Uterus (tissue), 4 donors: ENCODE measurements around the gene LPP. TPM values are rescaled to one million over a fixed set of nuclear protein-coding genes. Genes with fewer than 3 reads are reported as not detected.

ENCODE experiments used
- DNase-seq, 2 donors: peaks; one replicate each; pipeline ENCODE4 v3.0.0-alpha.2; 2019 to 2020
- H3K27ac ChIP-seq, 2 donors: fragments of 200-600 bp; sonication (generic); 1 replicate in 1 of 2; 2 replicates in 1 of 2; pipeline ENCODE4 v1.5.1; 2016 to 2018
- H3K27me3 ChIP-seq, 2 donors: fragments of 200-600 bp; sonication (generic); one replicate each; pipeline ENCODE4 v1.5.1; 2018 to 2019; ENCODE audit warnings: control low read depth in 1 of 2
- H3K36me3 ChIP-seq, 2 donors: fragments of 200-600 bp; sonication (generic); one replicate each; pipeline ENCODE4 v1.5.1; 2019; ENCODE audit warnings: control low read depth in 1 of 2
- H3K4me1 ChIP-seq, 2 donors: fragments of 200-600 bp; sonication (generic); one replicate each; pipeline ENCODE4 v1.5.1; 2018 to 2019; ENCODE audit warnings: control low read depth in 1 of 2
- H3K4me3 ChIP-seq, 2 donors: fragments of 200-600 bp; sonication (generic); 1 replicate in 1 of 2; 2 replicates in 1 of 2; pipeline ENCODE4 v1.5.1; 2018 to 2019; ENCODE audit warnings: mild to moderate bottlenecking in 1 of 2
- H3K9me3 ChIP-seq, 2 donors: fragments of 200-600 bp; sonication (generic); one replicate each; pipeline ENCODE4 v1.5.1; 2019; ENCODE audit warnings: control low read depth in 1 of 2
- POLR2A ChIP-seq, 2 donors: fragments of 450-650 bp; IDR thresholded peaks; one replicate each; pipeline ENCODE4 v1.6.1; 2016; ENCODE audit warnings: antibody characterized with exemption in 2 of 2, mild to moderate bottlenecking in 1 of 2, moderate library complexity in 1 of 2
- intact Hi-C: fragments of 100-400 bp; cut with DNase I; formaldehyde crosslinking; loops from one replicate; pipeline ENCODE4 v1.15.1; 2023; ENCODE audit warnings: low total_unique reads
- total RNA-seq, 4 donors: library from RNA; depleted of rRNA in 3 of 4; stranded (reverse); fragments of >200 nt in 3 of 4; gene quantifications; one replicate each; pipeline versions ENCODE4 v1.1.0 to v1.2.4, GENCODE V29; 2014 to 2023
- TF ChIP-seq, protein P1 (sequence below), 4 experiments: fragments of 200-600 bp in 2 of 4; fragments of 450-650 bp in 2 of 4; sonication (generic) in 2 of 4; IDR thresholded peaks; one replicate each; pipeline ENCODE4 v1.5.1; 2016 to 2019; ENCODE audit warnings: antibody characterized with exemption in 4 of 4, mild to moderate bottlenecking in 2 of 4, moderate library complexity in 1 of 4
- donor health status: DM: yes; HTN: yes; CAD: no.

The LPP gene
- total RNA-seq, 4 donors from 2014 or later = 180 to 1,374 (median 712) TPM

DNA sequence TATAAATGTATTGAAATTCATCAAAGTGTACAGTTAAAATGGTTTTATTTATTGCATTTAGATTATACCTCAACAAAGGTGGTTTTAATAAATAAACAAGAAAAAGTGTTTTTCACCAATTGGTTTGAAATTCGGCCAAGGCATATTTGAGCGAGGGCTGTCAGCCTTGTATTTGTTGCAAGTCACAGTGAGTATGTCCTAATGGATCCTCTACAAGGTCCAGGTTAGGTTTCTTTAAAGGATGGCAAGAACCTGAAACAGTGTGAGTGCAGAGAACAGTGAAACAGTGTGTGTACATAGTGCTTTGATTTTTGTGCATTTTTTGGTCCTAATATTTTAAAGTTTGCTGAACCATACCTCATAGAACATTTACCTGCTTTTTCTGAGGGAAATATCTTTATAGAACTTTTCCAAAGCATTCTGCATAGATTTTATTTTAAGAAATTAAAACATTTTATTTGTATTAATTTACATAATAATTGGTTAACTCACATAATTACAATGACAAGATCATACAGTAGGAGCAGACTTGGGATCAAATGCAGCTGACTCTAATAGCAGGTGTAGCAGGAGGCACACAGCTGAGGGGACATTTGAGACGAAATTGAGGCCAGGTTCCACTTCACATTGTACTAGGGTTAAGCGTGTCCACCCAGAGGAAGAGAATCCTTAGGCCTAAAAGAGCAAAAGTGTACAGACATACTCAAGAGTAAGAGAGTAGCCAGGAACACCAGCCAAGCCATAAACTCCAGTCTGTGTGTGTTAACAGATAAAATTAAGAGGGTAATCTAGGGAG, 589.0 kb downstream of the LPP start:
- Histone ChIP-seq H3K27ac (no peak overlapping the region), H3K27me3 (no peaks in the 10 kb centered on the region), H3K36me3 (no peaks in the 10 kb centered on the region), H3K9me3 (no peaks in the 10 kb centered on the region), H3K4me1 (no peaks in the 10 kb centered on the region), H3K4me3 (no peak overlapping the region)
- no peak for DNase-seq
- intact Hi-C loops = no loop called here
- TF ChIP-seq, protein P1, sequence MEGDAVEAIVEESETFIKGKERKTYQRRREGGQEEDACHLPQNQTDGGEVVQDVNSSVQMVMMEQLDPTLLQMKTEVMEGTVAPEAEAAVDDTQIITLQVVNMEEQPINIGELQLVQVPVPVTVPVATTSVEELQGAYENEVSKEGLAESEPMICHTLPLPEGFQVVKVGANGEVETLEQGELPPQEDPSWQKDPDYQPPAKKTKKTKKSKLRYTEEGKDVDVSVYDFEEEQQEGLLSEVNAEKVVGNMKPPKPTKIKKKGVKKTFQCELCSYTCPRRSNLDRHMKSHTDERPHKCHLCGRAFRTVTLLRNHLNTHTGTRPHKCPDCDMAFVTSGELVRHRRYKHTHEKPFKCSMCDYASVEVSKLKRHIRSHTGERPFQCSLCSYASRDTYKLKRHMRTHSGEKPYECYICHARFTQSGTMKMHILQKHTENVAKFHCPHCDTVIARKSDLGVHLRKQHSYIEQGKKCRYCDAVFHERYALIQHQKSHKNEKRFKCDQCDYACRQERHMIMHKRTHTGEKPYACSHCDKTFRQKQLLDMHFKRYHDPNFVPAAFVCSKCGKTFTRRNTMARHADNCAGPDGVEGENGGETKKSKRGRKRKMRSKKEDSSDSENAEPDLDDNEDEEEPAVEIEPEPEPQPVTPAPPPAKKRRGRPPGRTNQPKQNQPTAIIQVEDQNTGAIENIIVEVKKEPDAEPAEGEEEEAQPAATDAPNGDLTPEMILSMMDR (IDR thresholded peaks at IDR 0.05) = no peak
- no peak for TF ChIP-seq POLR2A (IDR thresholded peaks at IDR 0.05)

DNA sequence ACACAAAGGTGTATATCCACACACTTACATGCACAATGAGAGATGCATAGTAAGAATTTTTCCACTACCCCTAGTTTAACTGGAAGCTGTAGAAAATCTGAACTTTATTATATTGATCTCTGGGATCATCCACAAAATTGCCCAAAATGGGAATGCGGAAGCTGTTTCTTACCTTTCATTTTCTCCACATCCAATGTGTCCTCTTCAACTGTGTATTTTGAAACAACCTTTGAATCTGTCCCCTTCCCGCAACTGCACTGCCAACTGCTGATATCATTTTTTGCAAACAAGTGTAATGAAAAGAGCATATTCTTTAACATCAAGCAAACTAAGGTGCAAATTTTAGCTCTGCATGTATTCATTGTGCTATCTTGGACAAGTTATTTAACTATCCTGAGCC, 590.2 kb downstream of the LPP start:
- Histone ChIP-seq H3K4me1 (no peaks in the 10 kb centered on the region), H3K27me3 (no peaks in the 10 kb centered on the region), H3K27ac (no peak overlapping the region), H3K9me3 (no peaks in the 10 kb centered on the region), H3K36me3 (no peaks in the 10 kb centered on the region), H3K4me3 (no peak overlapping the region)
- intact Hi-C loops = no loop called here
- TF ChIP-seq POLR2A (IDR thresholded peaks at IDR 0.05) = no peak
- TF ChIP-seq, protein P1 (IDR thresholded peaks at IDR 0.05) = no peak
- no peak for DNase-seq

DNA sequence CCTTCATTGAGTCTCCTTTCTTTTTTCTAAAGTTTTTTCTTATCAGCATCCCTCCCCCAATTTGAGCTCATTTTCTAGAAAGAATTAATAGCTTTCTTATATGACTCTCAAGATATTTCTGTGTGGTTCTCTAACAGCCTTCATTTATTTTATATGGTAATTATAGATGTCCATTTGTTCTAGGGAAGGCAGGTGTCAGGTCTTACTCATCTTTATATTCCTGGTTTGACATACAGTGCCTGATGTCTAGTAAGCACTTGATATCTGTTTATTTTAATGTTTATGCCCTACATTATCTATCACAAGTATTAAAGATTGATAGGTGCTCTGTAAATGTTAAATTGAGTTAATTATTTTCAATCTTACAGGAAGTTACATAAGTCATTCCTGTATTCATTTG, 591.1 kb downstream of the LPP start:
- Histone ChIP-seq H3K9me3 (no peaks in the 10 kb centered on the region), H3K27me3 (no peaks in the 10 kb centered on the region), H3K4me3 (no peak overlapping the region), H3K4me1 (no peaks in the 10 kb centered on the region), H3K36me3 (no peaks in the 10 kb centered on the region), H3K27ac (no peak overlapping the region)
- DNase-seq = no peak
- intact Hi-C loops = no loop called here
- TF ChIP-seq, protein P1 (IDR thresholded peaks at IDR 0.05) = no peak
- TF ChIP-seq POLR2A (IDR thresholded peaks at IDR 0.05) = no peak

DNA sequence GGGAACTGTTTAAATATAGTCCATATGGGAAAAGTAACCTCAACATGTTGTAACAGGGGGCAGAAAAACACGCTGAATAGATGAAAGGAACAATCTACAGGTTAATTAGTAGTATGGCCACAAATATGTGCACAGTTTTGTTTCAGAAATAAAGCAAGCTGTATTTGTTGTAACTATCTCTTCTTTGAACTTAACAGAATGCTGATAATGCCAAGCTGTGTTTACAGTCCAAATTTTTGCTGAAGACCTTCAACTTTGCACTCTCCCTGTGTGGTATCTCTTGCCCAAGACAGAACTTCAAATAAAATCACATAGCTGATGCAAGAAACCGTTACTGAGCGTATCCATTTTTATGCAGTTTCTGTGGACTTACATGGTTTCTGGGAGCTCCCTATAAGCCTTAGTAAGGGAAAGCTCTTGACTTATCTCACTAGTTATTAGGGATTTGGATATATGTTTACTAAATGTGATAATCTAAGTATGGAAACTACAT, 592.4 kb downstream of the LPP start:
- Histone ChIP-seq H3K27ac (no peak overlapping the region), H3K27me3 (no peaks in the 10 kb centered on the region), H3K36me3 (no peaks in the 10 kb centered on the region), H3K9me3 (no peaks in the 10 kb centered on the region), H3K4me1 (peaks cover 0 to 4% of the 10 kb centered on the region in 2 donors), H3K4me3 (no peak overlapping the region)
- no peak for DNase-seq
- no peak for TF ChIP-seq POLR2A (IDR thresholded peaks at IDR 0.05)
- TF ChIP-seq, protein P1 (IDR thresholded peaks at IDR 0.05) = no peak
- intact Hi-C loops = no loop called here

DNA sequence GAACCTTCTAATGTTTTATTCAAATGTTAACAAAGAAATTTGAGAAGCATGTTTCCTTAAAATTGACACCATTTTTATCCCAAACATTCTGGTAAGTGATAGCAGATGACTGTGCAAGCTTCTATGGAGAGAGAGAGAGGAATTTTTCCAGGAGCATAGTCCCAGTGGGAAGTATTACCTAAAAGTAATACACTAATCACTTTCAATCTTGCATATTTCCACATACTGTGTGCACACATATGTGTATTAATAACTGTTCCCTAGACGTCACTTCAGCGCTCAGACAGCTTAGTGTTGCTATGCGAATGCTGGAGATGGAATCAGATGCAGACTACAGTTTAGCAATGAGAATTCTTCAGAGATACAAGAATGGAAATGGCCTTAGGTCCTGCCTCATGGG, 593.5 kb downstream of the LPP start:
- Histone ChIP-seq H3K4me1 (peaks cover 0 to 4% of the 10 kb centered on the region in 2 donors), H3K9me3 (no peaks in the 10 kb centered on the region), H3K4me3 (no peak overlapping the region), H3K27me3 (no peaks in the 10 kb centered on the region), H3K27ac (no peak overlapping the region), H3K36me3 (no peaks in the 10 kb centered on the region)
- no peak for DNase-seq
- intact Hi-C loops = no loop called here
- TF ChIP-seq, protein P1 (IDR thresholded peaks at IDR 0.05) = no peak
- TF ChIP-seq POLR2A (IDR thresholded peaks at IDR 0.05) = no peak
